Vagina (tissue), 2 donors: ENCODE measurements around the gene OR10A2. TPM values are rescaled to one million over a fixed set of nuclear protein-coding genes. Genes with fewer than 3 reads are reported as not detected.

ENCODE experiments used
- DNase-seq, 2 donors: peaks; one replicate each; pipeline ENCODE4 v3.0.0-alpha.2; 2017; ENCODE audit errors: extremely low spot score in 2 of 2
- H3K27ac ChIP-seq: fragments of 200-600 bp; sonication (generic); one replicate; pipeline ENCODE4 v1.5.1; 2019
- H3K27me3 ChIP-seq: fragments of 200-600 bp; sonication (generic); one replicate; pipeline ENCODE4 v1.5.1; 2019
- H3K36me3 ChIP-seq, 2 donors: fragments of 200-600 bp; sonication (generic); one replicate each; pipeline ENCODE4 v1.5.1; 2017 to 2019
- H3K4me1 ChIP-seq: fragments of 200-600 bp; sonication (generic); one replicate; pipeline ENCODE4 v1.5.1; 2019
- H3K4me3 ChIP-seq, 2 donors: fragments of 200-600 bp; sonication (generic); 1 replicate in 1 of 2; 2 replicates in 1 of 2; pipeline ENCODE4 v1.5.1; 2016 to 2019
- H3K9me3 ChIP-seq: fragments of 200-600 bp; sonication (generic); one replicate; pipeline ENCODE4 v1.5.1; 2019
- POLR2A ChIP-seq, 2 donors: fragments of 450-650 bp; IDR thresholded peaks; one replicate each; pipeline ENCODE4 v1.6.1; 2017; ENCODE audit warnings: antibody characterized with exemption in 2 of 2, mild to moderate bottlenecking in 2 of 2, moderate library complexity in 2 of 2
- POLR2AphosphoS5 ChIP-seq, 2 donors: sonication (generic); formaldehyde crosslinking; IDR thresholded peaks; one replicate each; pipeline ENCODE4 v1.9.0; 2017; ENCODE audit warnings: antibody characterized with exemption in 2 of 2, mild to moderate bottlenecking in 2 of 2, low read depth in 1 of 2; ENCODE audit not compliant: insufficient read depth in 1 of 2
- intact Hi-C: fragments of 100-400 bp; cut with DNase I; formaldehyde crosslinking; loops from one replicate; pipeline ENCODE4 v1.15.1; 2023
- total RNA-seq: library from RNA; depleted of rRNA; stranded (reverse); fragments of >200 nt; gene quantifications from one replicate; pipeline ENCODE4 v1.2.3, GENCODE V29; 2016
- TF ChIP-seq, protein P1 (sequence below), 3 experiments: fragments of 450-650 bp in 2 of 3; fragments of 200-600 bp in 1 of 3; sonication (generic) in 1 of 3; IDR thresholded peaks; one replicate each; pipeline ENCODE4 v1.5.1; 2017 to 2019; ENCODE audit warnings: antibody characterized with exemption in 3 of 3, mild to moderate bottlenecking in 2 of 3, moderate library complexity in 2 of 3

OR10A2 gene, protein sequence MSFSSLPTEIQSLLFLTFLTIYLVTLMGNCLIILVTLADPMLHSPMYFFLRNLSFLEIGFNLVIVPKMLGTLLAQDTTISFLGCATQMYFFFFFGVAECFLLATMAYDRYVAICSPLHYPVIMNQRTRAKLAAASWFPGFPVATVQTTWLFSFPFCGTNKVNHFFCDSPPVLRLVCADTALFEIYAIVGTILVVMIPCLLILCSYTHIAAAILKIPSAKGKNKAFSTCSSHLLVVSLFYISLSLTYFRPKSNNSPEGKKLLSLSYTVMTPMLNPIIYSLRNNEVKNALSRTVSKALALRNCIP
- total RNA-seq = not detected

GRCh38 chr11:6862961-6863360, at the start of gene OR10A2:
OR10A2 (plus strand) TSS chr11:6863057; CDS start chr11:6869755, 6,698 bp downstream.
- TF ChIP-seq, protein P1, sequence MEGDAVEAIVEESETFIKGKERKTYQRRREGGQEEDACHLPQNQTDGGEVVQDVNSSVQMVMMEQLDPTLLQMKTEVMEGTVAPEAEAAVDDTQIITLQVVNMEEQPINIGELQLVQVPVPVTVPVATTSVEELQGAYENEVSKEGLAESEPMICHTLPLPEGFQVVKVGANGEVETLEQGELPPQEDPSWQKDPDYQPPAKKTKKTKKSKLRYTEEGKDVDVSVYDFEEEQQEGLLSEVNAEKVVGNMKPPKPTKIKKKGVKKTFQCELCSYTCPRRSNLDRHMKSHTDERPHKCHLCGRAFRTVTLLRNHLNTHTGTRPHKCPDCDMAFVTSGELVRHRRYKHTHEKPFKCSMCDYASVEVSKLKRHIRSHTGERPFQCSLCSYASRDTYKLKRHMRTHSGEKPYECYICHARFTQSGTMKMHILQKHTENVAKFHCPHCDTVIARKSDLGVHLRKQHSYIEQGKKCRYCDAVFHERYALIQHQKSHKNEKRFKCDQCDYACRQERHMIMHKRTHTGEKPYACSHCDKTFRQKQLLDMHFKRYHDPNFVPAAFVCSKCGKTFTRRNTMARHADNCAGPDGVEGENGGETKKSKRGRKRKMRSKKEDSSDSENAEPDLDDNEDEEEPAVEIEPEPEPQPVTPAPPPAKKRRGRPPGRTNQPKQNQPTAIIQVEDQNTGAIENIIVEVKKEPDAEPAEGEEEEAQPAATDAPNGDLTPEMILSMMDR (IDR thresholded peaks at IDR 0.05) = no peak
- TF ChIP-seq POLR2A (IDR thresholded peaks at IDR 0.05) = no peak
- TF ChIP-seq POLR2AphosphoS5 (IDR thresholded peaks at IDR 0.05; ENCODE audit: insufficient read depth in 1 of 2, low read depth in 1 of 2) = no peak
- no peaks in the 10 kb centered on the region for H3K9me3 ChIP-seq
- no peaks in the 10 kb centered on the region for H3K4me1 ChIP-seq
- no peaks in the 10 kb centered on the region for H3K36me3 ChIP-seq
- intact Hi-C loops = no loop called here
- no peak for DNase-seq
- no peaks in the 10 kb centered on the region for H3K27me3 ChIP-seq
- no peak within 1 kb of the TSS for H3K27ac ChIP-seq
- no peak within 1 kb of the TSS for H3K4me3 ChIP-seq

GRCh38 chr11:6813656-6814055, 49.2 kb upstream of the OR10A2 start:
- intact Hi-C loops = no loop called here
- Histone ChIP-seq H3K9me3 (no peaks in the 10 kb centered on the region), H3K4me3 (no peak overlapping the region), H3K27ac (no peak overlapping the region), H3K36me3 (no peaks in the 10 kb centered on the region), H3K4me1 (no peaks in the 10 kb centered on the region), H3K27me3 (no peaks in the 10 kb centered on the region)
- TF ChIP-seq POLR2A (IDR thresholded peaks at IDR 0.05) = no peak
- no peak for DNase-seq

GRCh38 chr11:6817694-6818093, 45.2 kb upstream of the OR10A2 start:
- H3K27me3 ChIP-seq = no peaks in the 10 kb centered on the region
- intact Hi-C loops = no loop called here
- DNase-seq = no peak
- no peaks in the 10 kb centered on the region for H3K36me3 ChIP-seq
- H3K27ac ChIP-seq = no peak overlapping the region
- H3K4me3 ChIP-seq = no peak overlapping the region
- no peaks in the 10 kb centered on the region for H3K4me1 ChIP-seq
- no peaks in the 10 kb centered on the region for H3K9me3 ChIP-seq
- no peak for TF ChIP-seq POLR2AphosphoS5 (IDR thresholded peaks at IDR 0.05; ENCODE audit: insufficient read depth in 1 of 2, low read depth in 1 of 2)
- TF ChIP-seq POLR2A (IDR thresholded peaks at IDR 0.05) = no peak
- TF ChIP-seq, protein P1 (IDR thresholded peaks at IDR 0.05) = no peak

GRCh38 chr11:6818967-6819366, 43.9 kb upstream of the OR10A2 start:
- Histone ChIP-seq H3K4me1 (no peaks in the 10 kb centered on the region), H3K27me3 (no peaks in the 10 kb centered on the region), H3K9me3 (no peaks in the 10 kb centered on the region), H3K36me3 (no peaks in the 10 kb centered on the region), H3K27ac (no peak overlapping the region), H3K4me3 (no peak overlapping the region)
- no peak for DNase-seq
- intact Hi-C loops = no loop called here
- no peak for TF ChIP-seq POLR2A (IDR thresholded peaks at IDR 0.05)
- TF ChIP-seq, protein P1 (IDR thresholded peaks at IDR 0.05) = no peak
- TF ChIP-seq POLR2AphosphoS5 (IDR thresholded peaks at IDR 0.05; ENCODE audit: insufficient read depth in 1 of 2, low read depth in 1 of 2) = no peak

GRCh38 chr11:6824136-6824823, 38.6 kb upstream of the OR10A2 start:
- no peak for DNase-seq
- Histone ChIP-seq H3K36me3 (no peaks in the 10 kb centered on the region), H3K4me3 (no peak overlapping the region), H3K4me1 (no peaks in the 10 kb centered on the region), H3K9me3 (no peaks in the 10 kb centered on the region), H3K27ac (no peak overlapping the region), H3K27me3 (no peaks in the 10 kb centered on the region)
- intact Hi-C loops = no loop called here
- TF ChIP-seq, protein P1 (IDR thresholded peaks at IDR 0.05) = no peak
